Retina (tissue), 1 donor: ENCODE measurements around the gene CRISPLD2.
A peak's percentile ranks its signal among the peaks of the same experiment; 100 is the strongest.
"Not testable (repeated sequence)": the region's sequence is repeated elsewhere in the genome, so short reads cannot be mapped to it uniquely, and the experiment has no call there.

Experiments used
- DNase-seq: peaks from one replicate; pipeline ENCODE4 v3.0.0-alpha.2; 2016

CRISPLD2 gene

DNA sequence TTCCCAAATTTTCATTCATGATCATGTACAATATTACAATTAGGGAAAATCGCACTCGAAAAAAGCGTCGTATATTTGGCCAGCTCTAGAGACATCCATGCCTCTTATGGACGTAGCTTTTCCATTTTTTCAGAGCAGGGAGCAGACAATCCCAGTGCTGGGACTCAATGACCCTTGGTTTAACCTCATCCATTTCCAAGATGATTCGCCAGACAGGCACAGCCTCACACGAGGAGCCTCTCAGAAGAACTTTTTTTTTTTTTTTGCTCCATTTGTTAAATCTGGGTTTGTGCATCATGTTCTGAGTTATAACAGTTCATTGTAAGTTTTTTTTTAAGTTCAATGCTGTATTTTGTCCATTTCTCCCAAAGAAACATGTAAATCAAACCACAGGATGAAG is 99.5 kb downstream of the CRISPLD2 start:
- no peak for DNase-seq

DNA sequence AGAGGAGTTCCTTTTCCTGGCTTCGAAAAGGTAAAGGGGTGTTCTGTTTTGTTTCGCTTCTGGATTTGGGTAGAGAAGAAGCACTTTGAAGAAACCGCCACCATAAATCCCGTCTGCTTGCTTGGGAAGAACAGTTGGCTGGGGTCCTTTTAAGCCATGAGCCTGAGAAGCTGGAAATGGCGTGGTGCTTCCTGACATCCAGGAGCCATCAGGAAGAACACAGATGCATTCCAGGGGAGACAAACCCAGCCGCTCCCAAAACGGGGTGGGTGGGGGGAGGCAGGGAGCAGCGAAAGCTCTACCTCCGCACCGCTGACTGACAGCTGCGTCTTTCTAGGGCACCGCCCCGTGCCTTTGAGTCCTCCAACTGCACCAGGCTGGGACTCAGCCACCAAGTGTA is 99.9 kb downstream of the CRISPLD2 start:
- no peak for DNase-seq

- DNase-seq: no peak
These were observed 100.5 kb downstream of the CRISPLD2 start for GRCh38 chr16:84920333-84920732.

GRCh38 chr16:84922351-84923120 is 102.8 kb downstream of the CRISPLD2 start:
- peak; percentile 70 for DNase-seq

- no peak for DNase-seq
These were observed 104.7 kb downstream of the CRISPLD2 start for GRCh38 chr16:84924331-84925091.

- DNase-seq: no peak
These were observed 105.4 kb downstream of the CRISPLD2 start for GRCh38 chr16:84925092-84925772.

DNA sequence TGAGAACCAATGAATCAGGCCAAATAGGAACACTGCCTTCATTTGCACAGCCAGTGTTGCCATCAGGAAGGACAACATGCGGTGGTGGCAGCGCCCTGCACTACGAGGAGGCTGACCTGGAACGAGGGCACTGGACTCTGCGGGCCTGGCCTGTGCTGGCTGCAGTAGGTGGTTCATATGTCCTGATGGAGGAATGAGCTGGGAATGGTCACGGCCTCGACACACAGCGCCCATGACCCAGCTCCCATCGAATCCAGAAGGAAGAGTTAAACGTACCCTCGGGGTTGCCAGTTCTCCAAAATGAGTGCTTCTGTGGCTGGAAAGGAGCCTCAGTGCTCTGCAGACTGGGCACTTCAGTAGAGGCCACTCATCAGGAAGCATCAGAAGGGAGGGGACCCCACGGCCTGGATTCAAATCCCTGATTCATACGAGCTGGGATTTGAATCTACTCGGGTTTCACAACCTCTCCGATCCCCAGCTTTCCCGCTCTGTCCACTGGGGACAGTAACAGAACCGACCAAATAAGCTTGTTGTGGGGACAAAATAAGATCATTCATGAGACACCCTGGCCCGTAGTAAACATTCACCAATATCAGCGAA is 106.1 kb downstream of the CRISPLD2 start:
- no peak for DNase-seq

DNA sequence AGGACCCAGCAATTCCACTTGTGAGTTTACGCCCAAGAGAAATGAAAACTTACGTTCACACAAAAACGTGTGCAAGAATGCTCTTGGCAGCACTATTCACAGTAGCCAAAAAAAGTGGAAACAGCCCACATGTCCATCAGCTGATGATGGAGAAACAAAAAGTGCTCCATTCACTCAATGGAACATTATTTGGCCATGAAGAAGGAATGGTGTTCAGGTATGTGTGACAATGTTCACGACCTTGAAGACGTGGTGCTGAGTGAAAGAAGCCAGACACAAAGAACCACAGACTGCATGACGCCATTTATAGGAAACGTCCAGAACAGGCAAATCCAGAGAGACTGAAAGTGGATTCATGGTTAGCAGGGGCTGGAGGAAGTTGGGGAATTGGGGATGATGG is 106.7 kb downstream of the CRISPLD2 start:
- no peak for DNase-seq

DNA sequence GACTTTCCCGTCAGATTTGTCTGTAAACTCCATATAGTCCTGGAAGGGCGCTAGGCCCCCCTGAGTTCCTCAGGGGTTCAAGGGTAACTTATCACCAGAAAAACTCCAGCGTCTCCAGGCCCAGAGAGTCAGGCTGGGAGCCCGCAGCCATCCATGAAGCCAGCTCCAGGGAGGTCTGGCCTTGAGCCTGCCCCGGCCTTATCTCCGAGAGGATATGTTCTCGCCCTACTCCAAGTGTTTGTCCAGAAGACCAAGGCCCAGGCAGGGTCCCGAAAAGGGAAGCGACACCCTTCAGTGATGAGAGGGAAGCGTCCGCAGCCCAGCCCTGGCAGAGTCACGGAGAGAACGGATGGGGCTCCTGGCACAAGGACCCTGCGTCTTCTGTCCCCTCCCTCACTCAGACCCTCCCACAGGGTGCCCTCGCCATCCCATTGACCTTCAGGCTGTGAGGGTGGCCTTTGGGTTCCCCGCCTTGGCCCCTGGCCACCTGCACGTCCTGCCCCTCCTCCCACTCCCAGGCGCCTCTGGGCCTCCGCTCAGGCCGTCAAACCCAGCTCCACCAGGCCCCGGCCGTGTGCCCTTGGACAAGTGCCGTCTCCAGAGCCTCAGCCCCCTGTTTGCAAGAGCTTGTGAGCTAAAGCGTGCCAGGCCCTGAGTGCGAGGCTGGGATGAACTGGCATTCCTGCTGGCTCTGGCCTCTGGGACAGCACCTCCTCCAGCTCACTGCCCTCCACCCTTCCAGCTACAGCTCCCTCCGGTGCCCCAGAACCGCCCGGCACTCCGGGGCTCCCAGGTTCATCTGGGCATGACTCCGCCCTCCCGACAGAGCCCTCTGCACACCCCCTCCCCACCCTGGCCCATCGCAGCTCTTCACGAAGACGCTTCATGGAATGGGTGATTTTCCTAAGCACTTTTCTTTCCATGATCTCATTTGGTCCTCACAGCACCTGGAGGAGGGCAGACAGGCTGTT is 108.1 kb downstream of the CRISPLD2 start:
- no peak for DNase-seq

GRCh38 chr16:84928679-84929420 is 109.1 kb downstream of the CRISPLD2 start:
- no peak for DNase-seq

DNA sequence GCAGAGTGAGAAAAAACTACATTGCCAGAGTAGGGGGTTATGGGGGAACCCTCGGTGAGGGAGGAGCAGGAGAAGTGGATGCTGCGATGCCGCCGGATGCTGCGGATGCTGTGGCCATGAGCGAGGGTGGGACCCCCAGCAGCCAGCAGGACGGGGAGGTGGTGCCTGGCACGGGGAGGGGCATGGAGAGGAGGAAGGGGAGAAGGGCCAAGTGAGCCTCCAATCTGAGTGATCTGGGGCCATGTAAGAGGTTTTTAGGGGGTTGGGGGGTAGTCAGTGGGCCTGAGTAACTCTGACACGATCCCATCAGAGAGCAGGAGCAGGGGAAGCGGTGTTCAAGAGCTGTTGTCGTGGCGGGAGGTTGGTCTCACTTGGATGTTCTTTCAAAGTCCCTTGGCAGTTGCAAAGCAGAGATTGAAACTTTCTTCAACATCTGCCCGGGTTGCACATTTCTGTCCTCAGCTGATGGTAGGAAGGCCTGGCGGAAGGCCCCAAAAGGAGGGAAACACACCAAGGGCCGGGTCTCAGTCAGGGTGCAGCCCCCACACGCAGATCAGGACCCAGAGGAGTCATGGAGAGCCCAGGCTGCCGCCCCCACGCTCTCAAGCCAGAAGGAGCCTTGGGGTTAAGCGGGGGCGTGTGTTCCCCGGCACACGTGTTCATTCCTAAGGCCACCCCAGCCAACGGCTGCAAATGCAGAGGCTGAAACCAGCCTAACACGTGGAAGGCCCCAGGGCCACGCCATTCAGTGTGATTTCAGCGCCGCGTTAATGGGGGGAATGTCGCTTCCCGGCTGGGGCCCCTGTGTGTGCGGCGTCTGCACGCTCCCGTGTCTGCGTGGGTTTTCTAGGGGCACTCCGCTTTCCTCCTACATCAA is 109.9 kb downstream of the CRISPLD2 start:
- DNase-seq: no peak

- no peak for DNase-seq
These were observed 110.7 kb downstream of the CRISPLD2 start for GRCh38 chr16:84930298-84931106.

DNA sequence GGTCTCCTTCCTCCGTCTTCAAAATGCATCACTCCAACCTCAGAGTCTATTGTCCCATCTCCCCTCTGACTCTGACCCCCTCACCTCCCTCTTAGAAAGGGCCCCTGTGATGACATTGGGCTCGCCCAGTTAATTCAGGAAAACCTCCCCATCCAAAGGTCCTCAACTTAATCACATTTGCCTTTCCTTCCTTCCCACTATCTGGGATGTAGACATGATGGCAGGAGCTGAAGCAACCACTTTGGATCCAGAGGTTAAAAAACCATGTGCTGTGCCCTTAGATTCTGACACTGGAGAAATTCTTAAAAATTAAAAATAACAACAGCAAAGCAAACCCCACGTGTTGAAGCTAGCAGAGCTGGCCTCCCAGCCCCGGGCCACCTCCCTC is 111.3 kb downstream of the CRISPLD2 start:
- DNase-seq: no peak

DNA sequence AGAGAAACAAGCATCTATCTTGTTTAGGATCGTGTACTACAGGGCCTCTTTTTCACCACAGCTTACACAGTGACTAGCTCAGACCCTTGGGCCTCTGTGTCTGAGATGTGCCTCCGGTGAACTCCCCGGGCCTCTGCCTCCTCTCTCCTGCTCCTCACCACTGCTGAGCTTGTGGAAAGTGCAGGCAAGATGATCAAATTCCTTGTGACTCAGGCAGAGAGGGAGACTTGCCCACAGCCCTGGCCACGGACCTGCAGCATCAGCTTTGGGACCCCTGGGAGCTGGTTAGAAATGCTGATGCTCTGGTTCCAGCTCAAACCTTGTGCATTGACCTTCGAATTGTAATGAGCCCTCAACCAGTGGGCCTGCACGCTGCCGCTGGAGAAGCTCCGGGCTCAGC is 111.7 kb downstream of the CRISPLD2 start:
- no peak for DNase-seq

- peak; percentile 46 for DNase-seq
These were observed 112.9 kb downstream of the CRISPLD2 start for GRCh38 chr16:84932681-84933080.

- DNase-seq: no peak
These were observed 114.2 kb downstream of the CRISPLD2 start for GRCh38 chr16:84933774-84934631.

DNA sequence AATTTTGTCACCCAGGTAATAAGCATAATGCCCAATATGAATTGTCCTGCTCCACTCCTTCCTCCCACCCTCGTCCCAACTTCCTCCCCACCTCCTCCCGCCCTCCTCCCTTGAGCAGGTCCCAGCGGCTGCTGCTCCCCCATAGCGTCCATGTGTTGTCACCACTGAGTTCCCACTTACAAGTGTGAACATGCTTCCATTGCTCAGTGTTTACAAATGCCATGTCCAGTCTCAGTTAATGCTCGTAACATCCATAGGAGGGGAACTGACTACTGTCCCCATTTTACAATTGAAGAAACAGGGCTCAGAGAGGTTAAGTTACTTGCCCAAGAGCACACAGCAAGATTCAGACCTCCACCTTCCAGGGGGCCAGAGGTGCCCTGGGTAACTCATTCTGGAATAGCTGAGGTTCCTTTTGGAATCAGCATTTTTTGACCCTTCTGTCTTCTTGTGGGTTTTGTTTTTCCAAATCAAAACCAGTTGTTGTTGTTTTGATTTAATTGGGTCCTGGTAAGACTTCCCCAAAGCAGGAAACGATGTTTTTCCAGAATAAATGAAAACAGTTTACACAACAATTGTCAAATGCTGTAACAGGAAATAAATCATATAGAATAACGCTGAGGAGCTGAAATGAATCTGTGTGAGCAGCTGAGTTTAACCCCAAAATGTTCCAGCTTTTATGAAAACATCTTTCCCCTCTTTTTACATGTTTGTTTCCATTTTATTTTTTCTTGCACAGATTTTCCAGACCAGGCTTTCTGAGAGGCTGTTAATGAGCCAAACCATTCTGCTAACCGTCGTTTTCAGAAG is 117.6 kb downstream of the CRISPLD2 start:
- DNase-seq: no peak

- DNase-seq: not testable (repeated sequence)
These were observed 118.8 kb downstream of the CRISPLD2 start for GRCh38 chr16:84938616-84939015.
